Muscle layer of duodenum (tissue), 2 donors: ENCODE measurements around the gene REEP1.
A peak's percentile ranks its signal among the peaks of the same experiment; 100 is the strongest.
"Not testable (repeated sequence)": the region's sequence is repeated elsewhere in the genome, so short reads cannot be mapped to it uniquely, and the experiment has no call there.

Source experiments
- H3K27ac ChIP-seq: one replicate; pipeline ENCODE4 v1.7.0; 2013; ENCODE audit warnings: mild to moderate bottlenecking, low read length
- H3K27me3 ChIP-seq: one replicate; pipeline ENCODE4 v1.7.0; 2013; ENCODE audit warnings: low read depth, mild to moderate bottlenecking, control low read depth, low read length
- H3K36me3 ChIP-seq, 2 donors: one replicate each; pipeline ENCODE4 v1.7.0; 2013; ENCODE audit warnings: low read length in 2 of 2, control low read depth in 1 of 2, mild to moderate bottlenecking in 1 of 2; ENCODE audit not compliant: insufficient read depth in 2 of 2, control insufficient read depth in 1 of 2
- H3K4me1 ChIP-seq, 2 donors: one replicate each; pipeline ENCODE4 v1.7.0; 2013; ENCODE audit warnings: low read length in 2 of 2, mild to moderate bottlenecking in 2 of 2, control low read depth in 1 of 2, moderate library complexity in 1 of 2; ENCODE audit not compliant: insufficient read depth in 2 of 2, control insufficient read depth in 1 of 2
- H3K4me3 ChIP-seq, 2 donors: one replicate each; pipeline ENCODE4 v1.7.0; 2013; ENCODE audit warnings: low read length in 2 of 2, low read depth in 1 of 2, mild to moderate bottlenecking in 1 of 2
- H3K9me3 ChIP-seq, 2 donors: one replicate each; pipeline ENCODE4 v1.7.0; 2013; ENCODE audit warnings: low read length in 2 of 2, control low read depth in 1 of 2, mild to moderate bottlenecking in 1 of 2; ENCODE audit not compliant: control insufficient read depth in 1 of 2
- donor health status: healthy.

REEP1 gene

GRCh38 chr2:86203614-86204013 lies 133.8 kb downstream of the REEP1 start:
- Histone ChIP-seq H3K9me3 (no peaks in the 10 kb centered on the region), H3K27me3 (no peaks in the 10 kb centered on the region), H3K4me1 (peaks cover 10 to 26% of the 10 kb centered on the region in 2 donors), H3K4me3 (no peak overlapping the region), H3K36me3 (peaks cover 19 to 28% of the 10 kb centered on the region in 2 donors), H3K27ac (no peak overlapping the region)

- Histone ChIP-seq H3K27me3 (no peaks in the 10 kb centered on the region), H3K36me3 (peaks cover 10 to 18% of the 10 kb centered on the region in 2 donors), H3K27ac (no peak overlapping the region), H3K9me3 (no peaks in the 10 kb centered on the region), H3K4me3 (no peak overlapping the region), H3K4me1 (peaks cover 10 to 26% of the 10 kb centered on the region in 2 donors)
Measured at GRCh38 chr2:86202702-86203101, 134.7 kb downstream of the REEP1 start.

GRCh38 chr2:86202336-86202692 lies 135.1 kb downstream of the REEP1 start:
- Histone ChIP-seq H3K27me3 (no peaks in the 10 kb centered on the region), H3K27ac (no peak overlapping the region), H3K4me3 (no peak overlapping the region), H3K9me3 (no peaks in the 10 kb centered on the region), H3K4me1 (peaks cover 10 to 26% of the 10 kb centered on the region in 2 donors), H3K36me3 (peaks cover 9 to 15% of the 10 kb centered on the region in 2 donors)

GRCh38 chr2:86201671-86202335 lies 135.6 kb downstream of the REEP1 start:
- peaks cover 8 to 9% of the 10 kb centered on the region in 2 donors for H3K36me3 ChIP-seq
- H3K27me3 ChIP-seq: no peaks in the 10 kb centered on the region
- H3K27ac ChIP-seq: no peak overlapping the region
- peaks cover 10 to 26% of the 10 kb centered on the region in 2 donors for H3K4me1 ChIP-seq
- no peaks in the 10 kb centered on the region for H3K9me3 ChIP-seq
- H3K4me3 ChIP-seq: no peak overlapping the region

- peaks cover 10 to 31% of the 10 kb centered on the region in 2 donors for H3K4me1 ChIP-seq
- not testable (repeated sequence) for H3K27ac ChIP-seq, H3K9me3 ChIP-seq, H3K27me3 ChIP-seq, H3K36me3 ChIP-seq
- peak overlapping the region; percentile 86 to 92 for H3K4me3 ChIP-seq
Measured at GRCh38 chr2:86200564-86200963, 136.9 kb downstream of the REEP1 start.

GRCh38 chr2:86199834-86200177 lies 137.6 kb downstream of the REEP1 start:
- peaks cover 10 to 31% of the 10 kb centered on the region in 2 donors for H3K4me1 ChIP-seq
- H3K27me3 ChIP-seq: no peaks in the 10 kb centered on the region
- H3K9me3 ChIP-seq: no peaks in the 10 kb centered on the region
- peak overlapping the region; percentile 74 for H3K27ac ChIP-seq
- H3K36me3 ChIP-seq: peaks cover 0 to 3% of the 10 kb centered on the region in 2 donors
- H3K4me3 ChIP-seq: peak overlapping the region; percentile 86 to 92

- Histone ChIP-seq H3K27ac (peak overlapping the region; percentile 90), H3K4me3 (peak overlapping the region; percentile 86 to 95), H3K9me3 (no peaks in the 10 kb centered on the region), H3K27me3 (no peaks in the 10 kb centered on the region), H3K36me3 (peaks cover 0 to 3% of the 10 kb centered on the region in 2 donors), H3K4me1 (peaks cover 16 to 54% of the 10 kb centered on the region in 2 donors)
Measured at GRCh38 chr2:86195808-86196387, 141.5 kb downstream of the REEP1 start.

GRCh38 chr2:86195055-86195807 lies 142.2 kb downstream of the REEP1 start, which contains the start of gene IMMT:
TSS of gene IMMT (minus strand) at chr2:86195462. CDS start at chr2:86195382, 80 bp downstream.
- Histone ChIP-seq H3K27me3 (no peaks in the 10 kb centered on the region), H3K4me1 (peaks cover 13 to 53% of the 10 kb centered on the region in 2 donors), H3K27ac (peak within 1 kb of the TSS; percentile 96), H3K4me3 (peak within 1 kb of the TSS; percentile 86 to 95), H3K9me3 (no peaks in the 10 kb centered on the region), H3K36me3 (peaks cover 0 to 3% of the 10 kb centered on the region in 2 donors)

GRCh38 chr2:86194751-86195054 lies 142.7 kb downstream of the REEP1 start:
- peaks cover 11 to 48% of the 10 kb centered on the region in 2 donors for H3K4me1 ChIP-seq
- peak overlapping the region; percentile 86 to 95 for H3K4me3 ChIP-seq
- H3K27me3 ChIP-seq: no peaks in the 10 kb centered on the region
- H3K27ac ChIP-seq: peak overlapping the region; percentile 96
- no peaks in the 10 kb centered on the region for H3K9me3 ChIP-seq
- peaks cover 0 to 3% of the 10 kb centered on the region in 2 donors for H3K36me3 ChIP-seq

- no peaks in the 10 kb centered on the region for H3K27me3 ChIP-seq
- H3K4me1 ChIP-seq: peaks cover 11 to 47% of the 10 kb centered on the region in 2 donors
- H3K27ac ChIP-seq: peak overlapping the region; percentile 96
- H3K4me3 ChIP-seq: peak overlapping the region; percentile 86 to 95
- H3K9me3 ChIP-seq: no peaks in the 10 kb centered on the region
- peaks cover 0 to 3% of the 10 kb centered on the region in 2 donors for H3K36me3 ChIP-seq
Measured at GRCh38 chr2:86193901-86194567, 143.4 kb downstream of the REEP1 start.

GRCh38 chr2:86189782-86190416 lies 147.5 kb downstream of the REEP1 start:
- Histone ChIP-seq H3K4me1 (peaks cover 11 to 70% of the 10 kb centered on the region in 2 donors), H3K27ac (no peak overlapping the region), H3K4me3 (no peak overlapping the region), H3K36me3 (peaks cover 0 to 4% of the 10 kb centered on the region in 2 donors), H3K27me3 (no peaks in the 10 kb centered on the region), H3K9me3 (no peaks in the 10 kb centered on the region)
